Loucy (cell line): ENCODE measurements around the gene ERI2.

Source experiments
- H2AFZ ChIP-seq: fragments of 200-600 bp; sonication (generic); 2 replicates; pipeline ENCODE4 v1.6.0; 2016; ENCODE audit warnings: antibody characterized with exemption, mild to moderate bottlenecking, low read length, moderate library complexity
- H3F3A ChIP-seq: fragments of 200-600 bp; 2 replicates; pipeline ENCODE4 v1.6.0; 2016; ENCODE audit warnings: antibody characterized with exemption, low read depth, mild to moderate bottlenecking
- H3K27me3 ChIP-seq: fragments of 200-600 bp; sonication (generic); 2 replicates; pipeline ENCODE4 v1.6.1; 2014; ENCODE audit warnings: low read length, mild to moderate bottlenecking; ENCODE audit not compliant: insufficient read depth, poor library complexity, severe bottlenecking
- H3K36me3 ChIP-seq: fragments of 200-600 bp; sonication (generic); 2 replicates; pipeline ENCODE4 v1.6.1; 2016; ENCODE audit warnings: low read length; ENCODE audit not compliant: insufficient read depth
- H3K4me1 ChIP-seq: fragments of 200-600 bp; sonication (generic); 2 replicates; pipeline ENCODE4 v1.5.1; 2014; ENCODE audit warnings: low read length, mild to moderate bottlenecking; ENCODE audit not compliant: insufficient read depth, poor library complexity, severe bottlenecking
- H3K4me2 ChIP-seq: fragments of 200-600 bp; sonication (generic); 2 replicates; pipeline ENCODE4 v1.6.0; 2014; ENCODE audit warnings: antibody characterized with exemption, low read length, low read depth, mild to moderate bottlenecking; ENCODE audit not compliant: poor library complexity, severe bottlenecking
- H3K4me3 ChIP-seq: fragments of 200-600 bp; sonication (generic); 2 replicates; pipeline ENCODE4 v1.5.1; 2014; ENCODE audit warnings: low read length, mild to moderate bottlenecking, mixed read lengths; ENCODE audit not compliant: poor library complexity, severe bottlenecking
- H3K79me2 ChIP-seq: fragments of 200-600 bp; sonication (generic); 2 replicates; pipeline ENCODE4 v1.6.1; 2014; ENCODE audit warnings: low read length; ENCODE audit not compliant: insufficient read depth
- H3K9ac ChIP-seq: fragments of 200-600 bp; sonication (generic); 2 replicates; pipeline ENCODE4 v1.6.0; 2014; ENCODE audit warnings: mild to moderate bottlenecking, low read depth, low read length, moderate library complexity; ENCODE audit not compliant: poor library complexity, severe bottlenecking
- H3K9me2 ChIP-seq: fragments of 200-600 bp; sonication (generic); replicated peaks from 2 replicates; pipeline ENCODE4 v1.6.1; 2016; ENCODE audit warnings: low read depth, low read length, mixed read lengths
- H3K9me3 ChIP-seq: fragments of 200-600 bp; sonication (generic); 2 replicates; pipeline ENCODE4 v1.6.1; 2014; ENCODE audit warnings: mild to moderate bottlenecking, antibody characterized with exemption, low read length, low read depth; ENCODE audit not compliant: insufficient read depth
- H4K20me1 ChIP-seq: fragments of 200-600 bp; sonication (generic); 2 replicates; pipeline ENCODE4 v1.6.0; 2014; ENCODE audit warnings: antibody characterized with exemption, low read length, mild to moderate bottlenecking; ENCODE audit not compliant: insufficient read depth, poor library complexity, severe bottlenecking
- CTCF ChIP-seq: fragments of 200-600 bp; sonication (generic); conservative IDR thresholded peaks from 2 replicates; pipeline ENCODE4 v1.5.1; 2014; ENCODE audit warnings: mild to moderate bottlenecking, antibody characterized with exemption, low read length
- EZH2phosphoT487 ChIP-seq: fragments of 200-600 bp; IDR thresholded peaks from 2 replicates; pipeline ENCODE4 v1.6.1; 2018; ENCODE audit warnings: antibody characterized with exemption, mild to moderate bottlenecking, moderate library complexity, borderline replicate concordance

ERI2 gene

GRCh38 chr16:20798364-20798763, 7.9 kb downstream of the ERI2 start:
- Histone ChIP-seq H3K9me3 (no peaks in the 10 kb centered on the region), H3K4me3 (no peak overlapping the region), H3K9ac (no peak overlapping the region), H2AFZ (no peak overlapping the region), H3K9me2 (no peaks in the 10 kb centered on the region), H3F3A (peaks cover 4% of the 10 kb centered on the region; the same call in 1 of the 2 replicates), H3K36me3 (peaks cover 9% of the 10 kb centered on the region), H3K4me1 (peaks cover 38% of the 10 kb centered on the region), H3K27me3 (no peaks in the 10 kb centered on the region), H4K20me1 (no peaks in the 10 kb centered on the region), H3K79me2 (0 out of 2 replicates have a peak, but pooled peaks cover 2% of the 10 kb centered on the region), H3K4me2 (no peak overlapping the region)
- TF ChIP-seq CTCF, result no peak
- no peak for TF ChIP-seq EZH2phosphoT487

- H3K9ac ChIP-seq, result no peak overlapping the region
- H3K4me2 ChIP-seq, result no peak overlapping the region
- H3K9me3 ChIP-seq, result no peaks in the 10 kb centered on the region
- no peaks in the 10 kb centered on the region for H3K79me2 ChIP-seq
- no peaks in the 10 kb centered on the region for H3K9me2 ChIP-seq
- peaks cover 3% of the 10 kb centered on the region; the same call in 1 of the 2 replicates for H3K36me3 ChIP-seq
- H3K27me3 ChIP-seq, result no peaks in the 10 kb centered on the region
- H3K4me1 ChIP-seq, result peaks cover 6% of the 10 kb centered on the region
- no peak overlapping the region for H3K4me3 ChIP-seq
- TF ChIP-seq CTCF (no peak), EZH2phosphoT487 (no peak)
- no peak overlapping the region for H2AFZ ChIP-seq
- no peaks in the 10 kb centered on the region for H4K20me1 ChIP-seq
- no peaks in the 10 kb centered on the region for H3F3A ChIP-seq
Observed at GRCh38 chr16:20791923-20792612, 14.2 kb downstream of the ERI2 start.

GRCh38 chr16:20789130-20789529, 17.1 kb downstream of the ERI2 start:
- H3K4me1 ChIP-seq, result no peaks in the 10 kb centered on the region
- no peaks in the 10 kb centered on the region for H3K27me3 ChIP-seq
- TF ChIP-seq CTCF (no peak), EZH2phosphoT487 (no peak)
- no peaks in the 10 kb centered on the region for H3K79me2 ChIP-seq
- H3K9ac ChIP-seq, result no peak overlapping the region
- H3K4me2 ChIP-seq, result no peak overlapping the region
- no peaks in the 10 kb centered on the region for H3K36me3 ChIP-seq
- H3F3A ChIP-seq, result no peaks in the 10 kb centered on the region
- H3K4me3 ChIP-seq, result no peak overlapping the region
- no peaks in the 10 kb centered on the region for H3K9me2 ChIP-seq
- no peak overlapping the region for H2AFZ ChIP-seq
- no peaks in the 10 kb centered on the region for H3K9me3 ChIP-seq
- no peaks in the 10 kb centered on the region for H4K20me1 ChIP-seq
